Suppressor macrophage treated with lipopolysaccharide for 4 hours (primary cell): ENCODE results near the gene G6PD.
"Not testable (repeated sequence)": the region's sequence is repeated elsewhere in the genome, so short reads cannot be mapped to it uniquely, and the experiment has no call there.

Experiments used
- DNase-seq: peaks from one replicate; pipeline ENCODE4 v3.0.0-alpha.2; 2020

The G6PD gene

DNA sequence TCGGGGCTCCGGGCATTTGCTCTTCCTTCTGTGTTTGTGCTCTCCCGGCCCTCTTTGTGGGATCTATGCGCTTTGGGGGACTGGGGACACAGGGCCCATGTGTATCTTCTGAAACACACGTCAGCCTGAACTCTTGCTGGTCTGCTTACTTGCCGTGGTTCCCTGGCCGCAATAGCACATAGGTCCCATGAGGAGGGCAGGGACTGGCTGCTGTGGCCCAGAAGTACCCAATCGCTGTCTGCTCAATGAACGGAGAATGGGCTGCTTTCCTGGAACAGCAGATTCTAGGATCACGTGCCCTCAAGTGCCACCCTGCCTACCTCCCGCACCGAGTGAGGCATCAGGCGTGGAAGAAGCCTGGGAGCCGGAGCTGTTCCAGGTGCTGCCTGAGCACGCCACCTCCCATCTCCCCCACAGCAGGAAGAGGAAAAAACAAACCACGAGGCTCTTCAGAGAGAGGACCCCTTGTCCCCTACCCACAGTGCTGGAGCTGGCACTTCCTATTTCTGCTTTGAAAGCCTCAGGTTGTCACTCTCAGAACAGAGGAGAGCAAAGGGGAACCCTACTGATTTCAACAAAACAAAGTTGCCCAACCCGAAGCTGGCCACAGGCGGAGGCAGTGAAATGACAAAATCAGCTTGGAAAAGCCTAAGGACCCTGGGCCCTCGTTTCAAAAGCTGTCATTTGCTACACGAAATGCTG lies 3.8 kb downstream of the G6PD start:
- peak; percentile 81 for DNase-seq

DNA sequence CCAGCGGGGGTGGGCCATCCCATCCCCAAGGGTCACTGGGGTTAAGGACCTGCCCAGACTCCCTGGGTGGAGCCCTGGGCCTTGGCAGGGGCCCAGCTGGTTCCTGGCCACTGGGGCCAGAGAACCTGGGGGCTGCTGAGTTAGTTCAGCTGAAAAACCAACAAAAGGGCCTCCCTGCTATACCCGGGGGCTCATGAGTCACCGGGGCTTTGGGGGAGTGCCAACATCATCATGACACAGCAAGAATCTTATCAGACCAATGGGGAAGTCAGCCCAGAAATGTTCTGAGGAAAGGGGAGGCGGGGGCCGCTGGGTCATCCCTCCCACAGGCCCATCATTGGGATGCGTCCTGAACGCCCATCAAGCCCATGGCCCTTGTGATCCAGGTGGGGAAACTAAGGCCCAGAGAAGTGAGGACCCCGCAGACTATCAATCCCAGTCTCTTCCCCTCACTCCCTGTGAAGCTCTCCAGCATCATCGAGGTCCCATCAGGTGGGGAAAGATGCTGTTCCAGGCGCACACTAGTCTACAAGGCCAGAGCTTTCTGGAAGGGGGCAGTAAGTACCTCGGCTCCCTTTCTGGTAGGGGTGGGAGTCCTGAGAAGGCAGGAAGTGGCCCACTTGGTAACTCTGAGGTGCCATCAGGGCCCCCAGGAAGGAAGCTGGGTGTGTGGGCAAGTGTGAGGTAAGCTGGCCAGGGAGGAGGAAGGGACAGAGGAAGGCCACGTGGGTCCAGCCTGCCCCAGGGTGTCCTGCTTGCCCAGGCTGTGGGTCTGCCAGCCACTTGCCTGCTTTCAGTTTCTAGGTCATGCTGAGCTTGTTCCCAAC lies 4.5 kb downstream of the G6PD start:
- peak; percentile 67 for DNase-seq

DNA sequence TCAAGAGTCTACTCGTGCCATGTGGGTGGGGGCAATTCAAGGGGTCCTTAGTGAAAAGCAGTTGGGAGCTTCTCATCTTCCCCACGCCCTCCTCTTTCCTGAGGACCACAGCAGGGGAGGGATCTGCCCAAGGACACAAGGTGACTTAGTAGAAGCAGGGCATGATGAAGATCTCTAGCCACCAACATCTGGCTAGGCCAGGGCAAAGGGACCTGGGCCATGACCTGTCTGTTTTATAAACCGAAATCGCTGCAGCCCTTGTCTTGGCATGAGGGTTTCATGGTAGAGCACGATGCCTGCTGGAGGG lies 5.1 kb downstream of the G6PD start:
- no peak for DNase-seq

DNA sequence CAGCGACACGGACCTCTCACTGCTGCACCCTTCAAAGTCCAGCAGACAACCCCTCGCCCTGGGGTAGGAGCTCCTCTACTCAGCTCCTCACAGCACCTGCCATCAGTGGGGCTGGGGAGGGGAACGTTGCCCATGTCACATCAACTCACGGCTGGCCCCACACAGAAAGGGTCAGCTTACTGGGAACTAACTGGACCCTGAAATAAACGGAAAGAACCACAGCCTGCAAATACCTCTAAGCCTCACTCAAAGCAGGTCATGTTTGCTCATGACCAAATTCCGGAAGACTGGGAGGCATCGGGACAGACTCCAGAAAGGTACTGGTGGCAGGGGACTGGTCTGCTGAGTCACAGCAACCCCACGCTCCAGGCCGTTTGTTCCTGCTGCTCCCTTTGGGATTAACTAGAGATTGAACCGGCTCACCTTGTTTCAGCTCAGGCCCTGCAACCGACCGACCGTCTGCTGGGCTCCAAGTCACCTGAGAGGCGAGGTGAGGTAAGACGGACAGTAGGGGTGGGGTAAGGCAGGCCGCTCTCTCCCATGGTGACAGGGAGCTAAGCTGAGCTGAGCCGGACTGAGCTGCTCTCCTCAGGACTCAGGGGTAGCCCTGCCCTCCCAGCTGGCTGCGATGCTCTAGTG lies 5.6 kb downstream of the G6PD start:
- DNase-seq = no peak

DNA sequence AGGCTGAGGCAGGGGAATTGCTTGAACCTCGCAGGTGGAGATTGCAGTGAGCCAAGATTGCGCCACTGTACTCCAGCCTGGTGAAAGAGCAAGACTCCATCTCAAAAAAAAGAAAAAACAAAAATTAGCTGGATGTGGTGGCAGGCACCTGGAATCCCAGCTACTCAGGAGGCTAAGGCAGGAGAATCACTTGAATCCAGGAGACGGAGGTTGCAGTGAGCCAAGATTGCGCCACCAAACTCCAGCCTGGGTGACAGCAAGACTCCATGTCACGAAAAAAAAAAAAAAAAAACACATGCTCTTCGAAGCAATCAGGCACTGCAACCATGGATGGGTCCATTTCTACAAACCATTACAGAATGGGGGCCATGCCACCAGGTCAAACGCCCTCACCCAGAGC lies 6.3 kb downstream of the G6PD start:
- DNase-seq = not testable (repeated sequence)

DNA sequence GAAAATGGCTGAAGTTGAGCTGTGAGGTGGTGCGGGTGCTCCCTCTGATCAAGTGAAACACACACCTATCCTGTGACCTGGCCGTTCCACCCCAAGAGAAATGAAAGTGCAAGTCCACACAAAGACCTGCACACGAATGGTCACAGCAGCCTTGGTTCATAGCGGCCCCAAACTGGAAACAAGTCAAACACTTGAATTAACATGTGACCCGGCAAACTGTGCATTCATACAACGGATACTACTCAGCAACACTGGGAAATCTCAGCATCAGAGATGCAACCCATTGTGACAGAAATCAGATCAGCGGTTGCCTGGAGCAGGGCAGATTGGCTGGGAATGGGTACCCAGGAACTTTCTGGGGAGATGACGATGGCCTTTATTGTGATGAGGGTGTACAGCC lies 7.6 kb downstream of the G6PD start:
- no peak for DNase-seq

DNA sequence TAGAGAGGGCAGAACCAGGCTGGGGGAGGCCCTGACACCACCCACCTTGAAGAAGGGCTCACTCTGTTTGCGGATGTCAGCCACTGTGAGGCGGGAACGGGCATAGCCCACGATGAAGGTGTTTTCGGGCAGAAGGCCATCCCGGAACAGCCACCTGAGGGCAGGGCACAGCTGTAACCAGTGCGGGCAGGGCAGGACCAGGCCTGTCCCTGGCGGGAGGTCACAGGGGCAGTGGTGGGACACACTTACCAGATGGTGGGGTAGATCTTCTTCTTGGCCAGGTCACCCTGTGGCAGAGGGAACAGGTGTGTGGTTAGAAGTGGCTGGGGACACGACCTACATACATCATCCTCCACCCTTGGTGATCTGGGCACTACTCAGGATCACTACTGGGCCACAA lies 10.8 kb downstream of the G6PD start:
- no peak for DNase-seq

DNA sequence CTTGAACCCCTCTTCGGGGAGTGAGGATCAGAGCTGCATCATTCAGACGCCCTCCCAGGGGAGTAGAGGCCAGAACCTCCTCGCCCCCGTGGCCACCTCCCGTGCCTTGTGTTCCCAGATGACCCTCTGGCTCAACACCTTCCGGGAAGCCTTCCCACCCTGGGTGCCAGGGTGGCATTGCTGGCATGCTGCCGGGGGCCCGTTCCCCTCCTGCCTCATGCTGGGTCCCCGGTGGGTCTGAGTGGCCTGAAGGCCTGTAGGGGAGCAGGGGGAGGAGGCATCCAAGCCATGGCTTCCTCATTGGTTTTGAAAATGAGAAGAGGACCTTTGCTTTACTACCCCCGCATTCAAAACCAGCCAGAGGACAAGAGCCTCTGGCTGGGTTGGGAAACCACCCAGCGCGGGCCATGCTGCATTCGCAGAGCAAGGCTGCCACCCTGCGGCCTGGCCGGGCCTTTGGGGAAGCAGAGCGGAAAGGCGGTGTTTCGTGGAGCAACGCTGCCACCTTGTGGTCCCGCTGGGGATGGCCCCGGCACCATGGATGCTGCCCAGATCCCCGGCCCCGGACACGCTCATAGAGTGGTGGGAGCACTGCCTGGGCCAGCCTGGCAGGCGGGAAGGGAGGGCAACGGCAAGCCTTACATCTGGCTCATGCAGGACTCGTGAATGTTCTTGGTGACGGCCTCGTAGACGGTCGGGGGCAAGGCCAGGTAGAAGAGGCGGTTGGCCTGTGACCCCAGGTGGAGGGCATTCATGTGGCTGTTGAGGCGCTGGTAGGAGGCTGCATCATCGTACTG lies 11.9 kb downstream of the G6PD start:
- peak; percentile 91 for DNase-seq

DNA sequence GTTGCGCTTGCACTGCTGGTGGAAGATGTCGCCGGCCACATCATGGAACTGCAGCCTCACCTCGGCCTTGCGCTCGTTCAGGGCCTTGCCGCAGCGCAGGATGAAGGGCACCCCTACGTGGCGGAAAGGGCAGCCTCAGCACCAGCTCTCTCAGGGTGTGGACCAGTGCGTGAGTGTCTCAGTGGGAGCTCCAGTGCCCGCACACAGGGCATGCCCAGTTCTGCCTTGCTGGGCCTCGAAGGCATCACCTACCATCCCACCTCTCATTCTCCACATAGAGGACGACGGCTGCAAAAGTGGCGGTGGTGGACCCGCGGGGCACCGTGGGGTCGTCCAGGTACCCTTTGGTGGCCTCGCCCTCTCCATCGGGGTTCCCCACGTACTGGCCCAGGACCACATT lies 14.0 kb downstream of the G6PD start:
- no peak for DNase-seq

DNA sequence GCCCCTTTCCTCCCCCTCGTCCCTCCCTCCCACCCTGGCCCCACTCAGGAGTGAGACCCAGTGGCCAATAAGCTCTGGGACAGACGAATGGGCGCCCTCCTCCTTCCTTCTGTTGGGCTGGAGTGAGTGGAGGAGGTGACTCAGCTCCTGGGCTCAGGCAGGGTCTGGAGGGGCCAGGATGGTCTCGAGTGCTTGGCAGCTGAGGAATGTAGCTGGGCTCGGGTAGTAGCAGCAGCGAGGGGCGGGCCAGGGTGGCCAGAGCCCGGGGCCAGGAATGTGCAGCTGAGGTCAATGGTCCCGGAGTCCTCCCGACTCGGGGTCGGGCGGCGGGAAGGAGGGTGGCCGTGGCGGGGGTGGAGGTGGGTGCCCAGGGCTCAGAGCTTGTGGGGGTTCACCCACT lies 15.0 kb downstream of the G6PD start:
- DNase-seq = no peak

DNA sequence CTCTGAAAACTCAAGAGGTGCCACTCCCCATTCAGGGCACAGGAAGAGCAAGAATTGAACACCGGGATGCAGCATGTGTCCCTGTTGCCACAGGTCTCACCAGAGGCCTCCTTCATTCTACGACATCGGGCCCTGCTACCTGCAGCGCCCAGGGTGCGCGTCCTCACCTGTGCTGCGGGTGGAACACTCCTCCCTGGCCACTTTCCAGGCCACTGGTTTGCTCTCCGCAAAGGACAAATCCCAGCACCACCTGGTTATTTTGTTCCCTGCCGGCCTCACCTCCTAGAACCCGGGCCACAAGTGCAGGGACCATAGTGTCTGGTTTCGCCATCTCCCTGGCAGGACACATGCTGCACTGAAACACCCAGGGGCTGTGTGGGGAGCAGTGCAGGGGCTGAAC lies 16.4 kb downstream of the G6PD start:
- no peak for DNase-seq

DNA sequence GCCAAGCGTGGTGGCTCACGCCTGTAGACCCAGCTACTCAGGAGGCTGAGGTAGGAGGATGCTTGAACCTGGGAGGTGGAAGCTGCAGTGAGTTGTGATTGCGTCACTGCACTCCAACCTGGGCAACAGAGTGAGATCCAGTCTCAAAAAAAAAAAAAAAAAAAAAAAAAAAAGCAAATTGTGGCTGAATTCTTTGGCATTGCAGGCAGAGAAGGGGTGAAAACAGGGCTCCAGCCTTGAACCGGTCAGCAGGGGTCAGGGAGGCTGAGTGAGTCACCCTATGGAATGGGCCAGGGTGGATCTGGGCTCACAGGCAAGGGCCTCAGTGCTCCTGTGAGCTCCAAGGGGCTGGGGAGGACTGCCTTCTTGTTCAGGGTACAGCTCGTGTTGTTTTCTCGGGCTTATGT lies 17.4 kb downstream of the G6PD start:
- DNase-seq = no peak

DNA sequence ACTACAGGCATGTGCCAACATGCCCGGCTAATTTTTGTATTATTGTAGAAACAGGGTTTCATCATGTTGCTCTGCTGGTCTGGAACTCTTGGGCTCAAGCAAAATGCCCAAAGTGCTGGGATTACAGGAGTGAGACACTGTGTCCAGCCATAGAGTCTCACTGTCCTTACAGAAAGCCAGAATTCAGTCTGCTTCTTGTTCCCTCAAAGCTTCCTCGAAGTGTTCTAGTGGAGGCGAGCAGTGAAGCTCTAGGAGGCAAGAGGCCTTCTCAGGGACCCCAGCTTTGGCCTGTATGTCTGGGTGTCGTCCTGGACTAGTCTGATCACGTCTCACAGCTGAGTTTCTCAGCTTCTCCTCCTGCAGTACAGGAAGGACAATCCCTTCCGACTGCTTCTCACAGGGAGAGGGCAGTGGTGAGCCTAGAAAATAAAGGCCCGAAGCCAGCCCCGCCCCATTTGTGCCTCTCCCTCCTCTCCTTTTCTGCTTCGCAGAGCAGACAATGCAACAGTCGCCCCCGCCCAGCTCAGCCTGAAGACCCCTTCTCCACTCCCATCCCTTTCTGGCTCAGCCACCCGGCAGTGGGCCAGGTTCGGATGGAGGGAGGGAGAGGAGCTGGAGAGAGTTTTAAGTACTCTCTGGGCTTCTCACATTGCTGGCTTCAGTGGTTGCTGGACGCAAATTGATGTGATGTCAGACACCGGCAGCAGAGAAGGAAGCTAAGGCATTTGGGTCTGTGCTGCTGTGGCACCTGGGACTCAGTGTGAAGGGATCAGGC lies 19.6 kb downstream of the G6PD start:
- DNase-seq = peak; percentile 68

DNA sequence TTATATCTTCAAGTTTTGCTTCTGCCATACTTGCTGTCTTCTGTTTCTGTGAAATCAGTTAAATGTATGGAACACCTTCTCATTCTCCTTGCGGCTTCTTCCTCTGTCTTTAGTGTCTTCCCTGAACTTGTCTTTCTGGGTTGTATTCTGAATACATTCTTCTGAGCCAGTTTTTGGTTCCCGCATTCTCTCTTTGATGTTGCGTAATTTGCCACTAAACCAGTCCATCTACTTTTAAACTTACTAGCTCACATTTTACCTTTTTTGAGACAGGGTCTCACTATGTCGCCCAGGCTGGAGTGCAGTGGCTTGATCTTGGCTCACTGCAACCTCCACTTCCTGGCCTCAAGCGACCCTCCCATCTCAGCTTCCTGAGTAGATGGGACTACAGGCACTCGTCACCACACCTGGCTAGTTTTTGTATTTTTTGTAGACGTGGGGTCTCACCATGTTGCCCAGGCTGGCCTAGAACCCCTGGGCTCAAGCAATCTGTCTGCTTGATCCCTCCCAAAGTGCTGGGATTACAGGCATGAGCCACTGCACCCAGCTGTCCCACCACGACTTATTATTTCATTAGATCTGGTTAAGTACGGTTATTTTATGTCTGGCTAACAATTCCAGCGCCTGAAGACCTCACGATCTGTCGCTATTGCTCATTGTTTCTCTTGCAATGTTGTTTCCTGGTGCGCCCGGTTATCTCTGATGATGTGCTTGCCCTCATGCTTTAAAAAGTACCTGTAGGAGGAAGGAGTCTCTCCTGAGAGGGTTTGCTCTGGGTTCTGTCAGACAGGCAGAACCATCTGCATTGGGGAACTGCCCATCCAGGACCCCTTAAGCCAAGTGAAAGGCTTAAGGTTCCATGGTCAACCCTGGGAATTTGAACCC lies 20.8 kb downstream of the G6PD start:
- DNase-seq = no peak

DNA sequence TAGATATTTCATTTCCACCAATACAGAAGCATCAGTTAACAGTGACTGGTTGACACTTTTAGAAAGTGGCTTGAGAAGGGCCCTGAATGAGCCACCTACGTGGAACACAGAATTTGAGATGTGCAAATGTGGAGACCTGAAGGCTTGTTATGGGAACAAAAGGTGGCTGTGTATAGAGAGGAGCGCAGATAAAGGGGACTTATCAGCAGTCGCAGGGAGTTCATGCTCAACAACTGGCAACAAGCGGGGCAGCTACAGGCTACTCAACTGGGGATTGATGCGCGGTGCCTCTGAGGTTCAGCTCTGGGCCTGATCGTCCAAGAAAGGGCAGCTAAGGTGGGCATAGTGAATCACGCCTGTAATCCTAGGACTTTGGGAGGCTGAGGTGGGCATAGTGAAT lies 27.3 kb downstream of the G6PD start:
- DNase-seq = no peak

DNA sequence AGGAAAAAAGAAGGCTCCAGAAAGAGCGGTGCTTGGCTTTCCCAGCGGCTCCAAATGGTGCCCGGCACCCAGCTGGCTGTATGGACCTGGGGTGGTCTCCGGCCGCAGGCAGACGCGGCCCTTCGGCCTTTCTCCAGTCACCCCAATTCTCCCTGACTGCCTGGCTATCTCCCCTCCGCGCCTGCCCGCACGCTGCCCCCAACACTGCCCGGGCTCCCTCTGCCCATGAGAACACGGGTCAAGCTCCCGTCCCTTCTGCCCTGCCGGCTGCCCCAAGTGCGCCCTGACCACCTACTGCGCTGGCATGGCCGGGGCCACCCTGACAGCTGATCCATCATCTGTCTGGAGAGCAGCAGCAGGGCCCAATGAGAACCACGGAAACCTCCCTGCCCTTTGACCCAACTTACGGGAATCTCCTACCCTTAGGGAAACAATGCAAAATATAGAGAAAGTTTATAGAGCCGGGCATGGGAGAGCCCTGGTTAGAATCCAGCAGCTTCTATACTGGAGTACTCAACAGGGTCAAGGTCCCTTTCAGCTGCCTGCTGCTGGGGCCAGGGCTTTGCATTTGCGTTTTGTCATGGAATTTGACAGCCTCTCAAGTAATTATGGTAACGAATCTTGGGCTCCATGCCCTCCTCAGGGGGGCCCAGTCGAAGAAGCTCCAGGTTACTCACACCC lies 29.4 kb downstream of the G6PD start:
- no peak for DNase-seq

DNA sequence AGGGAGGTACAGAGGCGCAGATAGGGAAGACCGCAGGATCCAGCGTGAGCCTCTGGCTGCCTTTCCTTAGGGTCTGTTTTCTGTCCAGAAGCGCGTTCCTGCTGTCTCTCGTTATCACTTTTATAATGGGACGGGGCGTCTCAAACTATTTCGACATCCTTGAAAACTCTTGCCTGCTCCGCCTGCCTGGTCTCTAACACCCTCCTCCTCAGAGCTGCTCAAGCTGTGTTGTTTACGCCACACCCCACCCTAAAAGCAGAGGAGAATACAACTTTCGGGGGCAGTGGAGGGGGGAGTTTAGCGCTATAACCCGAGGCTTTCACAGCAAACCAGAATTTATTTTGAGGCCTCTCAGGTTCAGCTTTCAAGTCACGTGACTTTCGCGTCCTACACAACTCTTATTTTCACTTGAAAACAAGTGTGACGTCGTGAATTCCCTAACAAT lies 30.0 kb downstream of the G6PD start:
- peak; percentile 2 for DNase-seq

DNA sequence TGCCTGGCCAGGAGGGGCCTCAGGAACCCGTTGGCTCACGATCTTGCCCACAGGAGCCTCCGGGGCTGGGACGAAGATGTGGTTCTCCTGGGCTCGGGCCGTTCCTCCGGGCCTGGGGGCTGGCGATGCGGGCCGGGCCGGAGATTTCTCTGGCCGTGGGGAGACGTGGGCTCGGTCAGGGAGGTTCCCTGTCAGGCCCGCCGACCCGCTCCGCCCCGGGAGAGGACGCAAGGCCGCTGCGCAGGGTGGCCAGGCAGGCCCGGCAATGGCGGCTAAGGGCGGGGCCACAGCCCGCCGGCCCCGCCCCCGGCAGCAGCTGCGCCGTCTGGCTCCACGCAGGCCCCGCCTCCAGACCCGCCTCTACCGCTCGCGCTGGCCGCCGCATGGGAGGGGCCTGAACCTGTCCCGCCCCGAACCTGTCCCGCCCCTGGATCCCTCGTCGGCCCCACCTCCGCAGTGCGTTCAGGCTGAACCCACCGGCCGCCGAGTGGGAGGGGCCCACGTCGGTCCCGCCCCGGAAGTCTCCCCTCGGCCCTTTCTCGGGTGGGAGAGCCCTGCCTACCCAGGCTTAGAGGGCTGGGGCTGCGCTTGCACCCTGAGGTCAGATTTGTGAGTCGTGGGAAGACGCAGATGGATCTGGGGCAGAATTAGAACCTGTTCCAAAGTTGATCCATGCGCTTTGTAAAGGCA lies 30.5 kb downstream of the G6PD start, which contains the start of gene FAM3A:
TSS of gene FAM3A (minus strand) at position 267 of the 690 bp plus-strand sequence. CDS start 460 bp downstream, outside the sequence.
- DNase-seq = peak; percentile 90

DNA sequence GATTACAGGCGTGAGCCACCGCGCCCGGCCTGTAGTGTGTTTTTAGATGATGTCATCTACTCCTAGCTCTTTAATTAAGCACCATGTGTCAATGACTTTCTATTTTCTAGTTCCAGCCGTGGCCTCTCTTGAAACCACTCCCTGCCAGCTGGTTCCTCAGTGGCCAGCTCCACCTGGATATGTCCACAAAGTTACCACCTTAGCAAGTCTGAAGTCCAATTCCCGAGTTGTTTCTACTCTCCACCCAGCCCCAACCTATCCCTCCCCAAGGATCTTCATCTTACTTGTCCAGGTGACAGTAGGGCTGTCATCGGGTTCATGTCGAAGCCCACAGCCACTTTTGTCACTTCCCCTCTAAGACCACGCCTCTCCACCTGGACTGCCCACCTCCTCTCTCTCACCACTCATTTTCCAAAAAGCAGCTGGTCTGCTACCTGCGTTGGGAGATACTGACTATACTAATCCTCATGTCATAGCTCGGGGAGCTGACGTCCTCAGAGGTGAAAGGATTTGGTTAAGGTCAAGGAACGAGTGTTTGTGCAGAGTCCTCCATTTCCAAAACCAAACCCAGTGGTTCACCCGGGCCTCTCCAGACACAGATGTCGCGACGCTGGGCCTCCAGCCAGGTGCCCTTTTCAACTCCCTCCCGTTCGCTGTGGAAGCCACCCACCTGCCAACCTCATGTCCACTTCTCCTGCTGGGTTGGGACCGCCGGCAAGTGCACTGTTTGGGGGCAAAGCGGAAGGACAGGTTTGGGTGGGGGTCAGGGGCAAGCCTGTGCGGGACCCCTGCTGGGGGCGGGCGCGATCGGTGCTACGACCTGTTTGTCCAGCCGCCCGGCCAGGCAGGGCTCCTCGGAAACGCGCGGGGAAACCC lies 31.3 kb downstream of the G6PD start:
- peak; percentile 4 for DNase-seq
